ENCODE measurements around the gene TP53TG5.

DNA sequence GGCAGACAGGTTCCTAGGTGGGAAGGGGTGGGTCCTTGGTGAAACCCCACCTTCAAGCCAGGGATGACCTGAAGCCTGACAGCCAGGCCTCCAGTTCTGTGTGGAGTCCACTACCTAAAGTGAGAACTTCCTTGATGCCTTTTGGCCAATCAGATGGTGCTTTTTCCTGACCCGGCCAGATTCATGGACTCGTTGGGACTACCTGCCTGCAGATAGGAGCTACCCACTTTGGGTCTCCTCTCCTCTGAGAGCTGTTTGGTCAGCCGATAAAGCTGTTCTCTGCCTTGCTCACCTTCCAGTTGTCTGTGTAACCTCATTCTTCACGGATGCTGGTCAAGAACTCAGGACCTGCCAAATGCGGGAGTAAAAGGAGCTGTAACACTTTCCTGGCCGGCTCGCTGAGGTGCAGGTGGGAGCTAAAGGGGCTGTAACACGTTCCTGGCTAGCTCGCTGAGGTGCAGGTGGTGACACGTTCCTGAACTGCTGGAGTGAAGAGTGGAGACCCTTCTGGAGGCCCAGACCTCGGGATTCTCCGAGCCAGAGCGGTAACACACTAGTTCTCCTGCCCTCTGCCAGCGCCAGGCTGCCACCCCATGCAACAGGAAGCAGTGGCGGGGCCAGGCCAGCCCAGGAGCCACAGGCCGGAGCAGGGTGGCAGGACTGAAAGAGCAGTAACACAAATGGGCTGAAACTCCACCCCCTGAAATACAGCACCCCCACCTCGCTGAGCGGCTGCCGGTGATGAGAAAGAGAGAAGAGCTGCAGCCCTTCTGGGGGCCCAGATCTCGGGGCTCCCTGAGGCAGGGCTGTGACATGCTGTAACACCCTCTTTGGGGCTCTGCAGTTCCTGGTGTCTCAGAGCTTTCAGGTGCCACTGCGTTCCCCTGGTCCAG lies 16.3 kb upstream of the TP53TG5 start:
- TF ChIP-seq, protein P1, sequence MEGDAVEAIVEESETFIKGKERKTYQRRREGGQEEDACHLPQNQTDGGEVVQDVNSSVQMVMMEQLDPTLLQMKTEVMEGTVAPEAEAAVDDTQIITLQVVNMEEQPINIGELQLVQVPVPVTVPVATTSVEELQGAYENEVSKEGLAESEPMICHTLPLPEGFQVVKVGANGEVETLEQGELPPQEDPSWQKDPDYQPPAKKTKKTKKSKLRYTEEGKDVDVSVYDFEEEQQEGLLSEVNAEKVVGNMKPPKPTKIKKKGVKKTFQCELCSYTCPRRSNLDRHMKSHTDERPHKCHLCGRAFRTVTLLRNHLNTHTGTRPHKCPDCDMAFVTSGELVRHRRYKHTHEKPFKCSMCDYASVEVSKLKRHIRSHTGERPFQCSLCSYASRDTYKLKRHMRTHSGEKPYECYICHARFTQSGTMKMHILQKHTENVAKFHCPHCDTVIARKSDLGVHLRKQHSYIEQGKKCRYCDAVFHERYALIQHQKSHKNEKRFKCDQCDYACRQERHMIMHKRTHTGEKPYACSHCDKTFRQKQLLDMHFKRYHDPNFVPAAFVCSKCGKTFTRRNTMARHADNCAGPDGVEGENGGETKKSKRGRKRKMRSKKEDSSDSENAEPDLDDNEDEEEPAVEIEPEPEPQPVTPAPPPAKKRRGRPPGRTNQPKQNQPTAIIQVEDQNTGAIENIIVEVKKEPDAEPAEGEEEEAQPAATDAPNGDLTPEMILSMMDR (IDR thresholded peaks at IDR 0.05) = no peak
- TF ChIP-seq EP300 (IDR thresholded peaks at IDR 0.05) = no peak
- TF ChIP-seq POLR2A (IDR thresholded peaks at IDR 0.05) = no peak

Data from sigmoid colon (tissue), 4 donors.